Endothelial cell (in vitro differentiated cells): ENCODE results near the gene DNAH3. TPM values are rescaled to one million over a fixed set of nuclear protein-coding genes. Genes with fewer than 3 reads are reported as not detected.
A peak's percentile ranks its signal among the peaks of the same experiment; 100 is the strongest.

Source experiments
- DNase-seq: peaks from one replicate; pipeline ENCODE4 v3.0.0; 2021; ENCODE audit warnings: low spot score
- H3K27ac Mint-ChIP-seq: one replicate; pipeline ENCODE4 v1.8.0; 2021; ENCODE audit warnings: mixed read lengths, inconsistent platforms; ENCODE audit not compliant: unreplicated experiment
- H3K27me3 Mint-ChIP-seq: one replicate; pipeline ENCODE4 v1.8.0; 2021; ENCODE audit warnings: mild to moderate bottlenecking, moderate library complexity, mixed read lengths, inconsistent platforms; ENCODE audit not compliant: unreplicated experiment
- H3K36me3 Mint-ChIP-seq: one replicate; pipeline ENCODE4 v1.8.0; 2021; ENCODE audit warnings: mild to moderate bottlenecking, low read depth, mixed read lengths, inconsistent platforms; ENCODE audit not compliant: unreplicated experiment
- H3K4me1 Mint-ChIP-seq: one replicate; pipeline ENCODE4 v1.8.0; 2021; ENCODE audit warnings: mild to moderate bottlenecking, mixed read lengths, inconsistent platforms; ENCODE audit not compliant: unreplicated experiment
- H3K4me3 Mint-ChIP-seq: one replicate; pipeline ENCODE4 v1.8.0; 2021; ENCODE audit warnings: mild to moderate bottlenecking, mixed read lengths, inconsistent platforms; ENCODE audit not compliant: unreplicated experiment
- H3K9me3 Mint-ChIP-seq: one replicate; pipeline ENCODE4 v1.8.0; 2021; ENCODE audit warnings: mixed read lengths, inconsistent platforms; ENCODE audit not compliant: unreplicated experiment
- CTCF ChIP-seq: fragments of 200-600 bp; sonication (generic); IDR thresholded peaks from one replicate; pipeline ENCODE4 v1.5.0; 2021; ENCODE audit warnings: antibody characterized with exemption; ENCODE audit not compliant: unreplicated experiment
- total RNA-seq: library from RNA; stranded (reverse); fragmentation: NEBNext Ultra II Directional; extraction: Animal tissue kit (Norgen Biotek cat#: 25700); gene quantifications from one replicate; pipeline ENCODE4 v1.2.1, GENCODE V29; 2021; ENCODE audit not compliant: unreplicated experiment

DNAH3 gene
- total RNA-seq, 1 donor from 2014 or later, result 0.05 TPM

GRCh38 chr16:20906341-20907255 is 244.0 kb downstream of the DNAH3 start:
- Mint-ChIP-seq H3K9me3 (no peaks in the 10 kb centered on the region), H3K27me3 (peaks cover 2% of the 10 kb centered on the region), H3K4me3 (no peak overlapping the region), H3K27ac (no peak overlapping the region), H3K4me1 (peaks cover 57% of the 10 kb centered on the region), H3K36me3 (peaks cover 5% of the 10 kb centered on the region)
- no peak for TF ChIP-seq CTCF
- no peak for DNase-seq

- Mint-ChIP-seq H3K4me3 (no peak overlapping the region), H3K27me3 (peaks cover 5% of the 10 kb centered on the region), H3K9me3 (no peaks in the 10 kb centered on the region), H3K36me3 (peaks cover 5% of the 10 kb centered on the region), H3K4me1 (peaks cover 53% of the 10 kb centered on the region), H3K27ac (no peak overlapping the region)
- no peak for DNase-seq
- TF ChIP-seq CTCF, result no peak
Observed at GRCh38 chr16:20905576-20905975, 245.1 kb downstream of the DNAH3 start.

DNA sequence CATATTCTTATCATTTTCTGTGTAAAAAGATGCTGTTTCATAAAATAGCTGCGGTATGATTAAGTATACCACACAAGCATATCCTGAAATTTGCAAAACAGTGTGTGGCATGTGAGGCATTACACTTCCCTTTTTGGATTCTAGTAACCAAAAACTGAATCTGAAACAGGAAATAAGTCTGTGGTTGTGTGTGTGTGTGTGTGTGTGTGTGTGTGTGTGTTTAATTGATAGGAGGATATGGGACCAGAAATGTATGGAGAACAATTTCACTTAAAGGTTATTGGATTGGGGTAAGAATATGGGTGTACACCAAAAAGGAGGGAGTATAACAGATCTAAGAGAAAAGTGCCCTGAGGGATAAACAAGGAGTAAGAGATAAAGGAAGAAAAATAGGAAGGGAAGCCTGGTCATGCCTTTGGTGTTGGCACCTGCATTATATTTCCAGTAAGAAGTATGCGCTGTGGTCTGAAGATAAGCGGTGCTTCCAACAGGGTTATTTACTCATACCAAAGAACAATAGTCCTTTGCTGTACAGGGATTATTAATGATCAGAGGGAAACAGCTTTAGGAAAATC is 246.1 kb downstream of the DNAH3 start:
- H3K27ac Mint-ChIP-seq, result peak overlapping the region; percentile 86
- H3K4me1 Mint-ChIP-seq, result peaks cover 51% of the 10 kb centered on the region
- no peak for TF ChIP-seq CTCF
- H3K9me3 Mint-ChIP-seq, result no peaks in the 10 kb centered on the region
- DNase-seq, result no peak
- H3K27me3 Mint-ChIP-seq, result peaks cover 8% of the 10 kb centered on the region
- no peak overlapping the region for H3K4me3 Mint-ChIP-seq
- H3K36me3 Mint-ChIP-seq, result peaks cover 5% of the 10 kb centered on the region

GRCh38 chr16:20903899-20904506 is 246.6 kb downstream of the DNAH3 start:
- Mint-ChIP-seq H3K4me1 (peaks cover 56% of the 10 kb centered on the region), H3K27ac (peak overlapping the region; percentile 86), H3K4me3 (no peak overlapping the region), H3K27me3 (peaks cover 8% of the 10 kb centered on the region), H3K36me3 (peaks cover 5% of the 10 kb centered on the region), H3K9me3 (no peaks in the 10 kb centered on the region)
- DNase-seq, result no peak
- no peak for TF ChIP-seq CTCF
